Esophagus squamous epithelium (tissue), 5 donors: ENCODE measurements around the gene CCL17. TPM values are rescaled to one million over a fixed set of nuclear protein-coding genes. Genes with fewer than 3 reads are reported as not detected.

ENCODE experiments used
- DNase-seq: peaks from one replicate; lab custom pipeline; 2025; lab: John Stamatoyannopoulos, UW
- H3K27ac ChIP-seq, 4 donors: fragments of 200-600 bp; sonication (generic); one replicate each; pipeline ENCODE4 v1.5.1; 2016 to 2019; ENCODE audit warnings: mild to moderate bottlenecking in 1 of 4
- H3K27me3 ChIP-seq, 4 donors: fragments of 200-600 bp; sonication (generic); 1 replicate in 3 of 4; 2 replicates in 1 of 4; pipeline versions ENCODE4 v1.5.1 to v1.6.0; 2017 to 2021; ENCODE audit warnings: antibody characterized with exemption in 1 of 4
- H3K36me3 ChIP-seq, 3 donors: fragments of 200-600 bp; sonication (generic); one replicate each; pipeline ENCODE4 v1.5.1; 2016 to 2019
- H3K4me1 ChIP-seq, 3 donors: fragments of 200-600 bp; sonication (generic); one replicate each; pipeline ENCODE4 v1.5.1; 2017 to 2019
- H3K4me3 ChIP-seq, 4 donors: fragments of 200-600 bp; sonication (generic); 1 replicate in 3 of 4; 2 replicates in 1 of 4; pipeline ENCODE4 v1.5.1; 2016 to 2019; ENCODE audit warnings: mild to moderate bottlenecking in 2 of 4, moderate library complexity in 1 of 4
- H3K9me3 ChIP-seq, 3 donors: fragments of 200-600 bp; sonication (generic); one replicate each; pipeline ENCODE4 v1.5.1; 2016 to 2019
- CTCF ChIP-seq, 6 experiments: fragments of 450-650 bp in 4 of 6; fragments of 200-600 bp in 2 of 6; sonication (generic) in 2 of 6; IDR thresholded peaks; one replicate each; pipeline ENCODE4 v1.5.1; 2016 to 2019; ENCODE audit warnings: antibody characterized with exemption in 6 of 6, mild to moderate bottlenecking in 4 of 6, moderate library complexity in 4 of 6
- POLR2A ChIP-seq, 4 donors: fragments of 450-650 bp; IDR thresholded peaks; one replicate each; pipeline ENCODE4 v1.6.1; 2017; ENCODE audit warnings: antibody characterized with exemption in 4 of 4, mild to moderate bottlenecking in 4 of 4, moderate library complexity in 3 of 4
- WGBS, 2 donors: methylation state at CpG; one replicate each; pipeline ENCODE4 v1.1.5; 2018; 5-methylcytosine and 5-hydroxymethylcytosine counted together
- intact Hi-C: fragments of 100-400 bp; cut with DNase I; formaldehyde crosslinking; loops from one replicate; pipeline ENCODE4 v1.15.0; 2022
- total RNA-seq, 4 donors: library from RNA; depleted of rRNA; stranded (reverse); fragments of >200 nt; gene quantifications; one replicate each; pipeline ENCODE4 v1.1.0, GENCODE V29; 2016
- donor health status: DM: yes; HTN: yes; CAD: no.

Gene CCL17
- total RNA-seq, 4 donors from 2014 or later: 0.64 to 1.3 TPM; not detected in 2

GRCh38 chr16:57358086-57358420 is 46.5 kb upstream of the CCL17 start:
- no peak for DNase-seq
- H3K4me3 ChIP-seq: no peak overlapping the region
- H3K27me3 ChIP-seq: no peaks in the 10 kb centered on the region
- peaks cover 6 to 37% (median 13%) of the 10 kb centered on the region in 3 donors for H3K4me1 ChIP-seq
- H3K9me3 ChIP-seq: no peaks in the 10 kb centered on the region
- H3K27ac ChIP-seq: no peak overlapping the region
- no peaks in the 10 kb centered on the region for H3K36me3 ChIP-seq
- TF ChIP-seq POLR2A (IDR thresholded peaks at IDR 0.05) (no peak), CTCF (IDR thresholded peaks at IDR 0.05) (no peak)
- WGBS, 2 donors: 79 to 86% methylated on average over 7 of the region's 7 CpGs
- intact Hi-C loops: no loop called here

- no peak within 1 kb of the TSS for H3K4me3 ChIP-seq
- H3K4me1 ChIP-seq: peaks cover 6 to 41% (median 13%) of the 10 kb centered on the region in 3 donors
- no peak within 1 kb of the TSS for H3K27ac ChIP-seq
- 77 to 81% methylated on average over 2 to 7 of the region's 9 CpGs for WGBS, 2 donors
- intact Hi-C loops: no loop called here
- TF ChIP-seq CTCF (IDR thresholded peaks at IDR 0.05): no peak
- TF ChIP-seq POLR2A (IDR thresholded peaks at IDR 0.05): no peak
- H3K9me3 ChIP-seq: no peaks in the 10 kb centered on the region
- H3K27me3 ChIP-seq: no peaks in the 10 kb centered on the region
- no peaks in the 10 kb centered on the region for H3K36me3 ChIP-seq
- no peak for DNase-seq
Observed at GRCh38 chr16:57358527-57359095, 46.0 kb upstream of the CCL17 start, which contains the start of gene CCL22. CCL22 (plus strand) TSS chr16:57358783; CDS start chr16:57358817, 34 bp downstream.

DNA sequence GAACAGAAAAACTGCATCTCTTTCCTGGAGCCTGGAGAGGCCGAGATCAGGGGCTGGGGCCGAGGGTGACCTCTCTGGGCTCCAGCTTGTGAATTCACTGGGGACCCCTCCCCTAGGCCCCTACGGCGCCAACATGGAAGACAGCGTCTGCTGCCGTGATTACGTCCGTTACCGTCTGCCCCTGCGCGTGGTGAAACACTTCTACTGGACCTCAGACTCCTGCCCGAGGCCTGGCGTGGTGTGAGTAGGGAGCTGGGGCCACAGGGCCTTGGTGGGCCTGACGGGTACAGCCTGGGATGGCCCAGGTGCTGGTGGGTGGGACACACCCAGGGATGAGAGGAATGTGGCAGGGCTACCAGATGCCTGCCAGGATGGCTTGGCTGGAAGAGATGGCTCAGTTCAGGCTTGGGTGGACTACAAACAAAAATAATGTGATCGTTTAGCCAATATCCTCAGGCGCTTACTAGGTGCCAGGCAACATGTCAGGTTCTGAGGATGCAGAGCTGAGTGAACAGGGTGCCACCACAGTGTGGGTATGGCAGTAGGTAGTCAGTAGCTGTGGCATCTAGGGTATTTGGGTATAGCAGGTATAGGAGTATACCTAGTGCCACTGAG is 44.1 kb upstream of the CCL17 start:
- Histone ChIP-seq H3K9me3 (no peaks in the 10 kb centered on the region), H3K4me1 (peaks cover 6 to 31% (median 8%) of the 10 kb centered on the region in 3 donors), H3K4me3 (no peak overlapping the region), H3K36me3 (no peaks in the 10 kb centered on the region), H3K27ac (no peak overlapping the region), H3K27me3 (no peaks in the 10 kb centered on the region)
- intact Hi-C loops: no loop called here
- 52 to 71% methylated on average over 2 to 13 of the region's 16 CpGs for WGBS, 2 donors
- no peak for TF ChIP-seq POLR2A (IDR thresholded peaks at IDR 0.05)
- TF ChIP-seq CTCF (IDR thresholded peaks at IDR 0.05): no peak
- DNase-seq: no peak

GRCh38 chr16:57361404-57361803 is 43.2 kb upstream of the CCL17 start:
- TF ChIP-seq CTCF (IDR thresholded peaks at IDR 0.05) (no peak), POLR2A (IDR thresholded peaks at IDR 0.05) (no peak)
- Histone ChIP-seq H3K4me3 (no peak overlapping the region), H3K27ac (no peak overlapping the region), H3K4me1 (peaks cover 6 to 31% (median 11%) of the 10 kb centered on the region in 3 donors), H3K36me3 (no peaks in the 10 kb centered on the region), H3K27me3 (no peaks in the 10 kb centered on the region), H3K9me3 (no peaks in the 10 kb centered on the region)
- no peak for DNase-seq
- intact Hi-C loops: no loop called here
- WGBS, 2 donors: 37 to 51% methylated on average over 4 of the region's 4 CpGs

GRCh38 chr16:57364143-57364542 is 40.4 kb upstream of the CCL17 start:
- intact Hi-C loops: no loop called here
- H3K9me3 ChIP-seq: no peaks in the 10 kb centered on the region
- H3K4me1 ChIP-seq: peaks cover 11 to 41% (median 13%) of the 10 kb centered on the region in 3 donors
- TF ChIP-seq CTCF (IDR thresholded peaks at IDR 0.05) (no peak), POLR2A (IDR thresholded peaks at IDR 0.05) (no peak)
- H3K27me3 ChIP-seq: no peaks in the 10 kb centered on the region
- H3K27ac ChIP-seq: no peak overlapping the region
- 90 to 100% methylated on average over 3 of the region's 3 CpGs for WGBS, 2 donors
- H3K36me3 ChIP-seq: no peaks in the 10 kb centered on the region
- DNase-seq: no peak
- no peak overlapping the region for H3K4me3 ChIP-seq
